SK-N-SH (cell line): ENCODE measurements around the gene SLC10A7.

Source experiments
- CTCF ChIP-seq: fragments of 200-600 bp; sonication (generic); IDR thresholded peaks from 2 replicates; pipeline ENCODE4 v1.6.1; 2017; ENCODE audit warnings: antibody characterized with exemption, mild to moderate bottlenecking, moderate library complexity
- EZH2phosphoT487 ChIP-seq: fragments of 200-600 bp; sonication (generic); IDR thresholded peaks from 2 replicates; pipeline ENCODE4 v1.6.1; 2017; ENCODE audit warnings: low read depth, mixed run types, mild to moderate bottlenecking, antibody characterized with exemption, moderate library complexity, borderline replicate concordance
- FOXJ3 ChIP-seq: sonication (generic); formaldehyde crosslinking; IDR thresholded peaks from 2 replicates; pipeline ENCODE4 v1.5.1; 2020; ENCODE audit warnings: mild to moderate bottlenecking, missing genetic modification reagents
- GABPA ChIP-seq: IDR thresholded peaks from 2 replicates; pipeline ENCODE4 v1.4.0; 2012; ENCODE audit warnings: low read depth, mild to moderate bottlenecking

GRCh38 chr4:146302822-146303221 is 218.9 kb downstream of the SLC10A7 start:
- TF ChIP-seq CTCF (no peak), GABPA (no peak), FOXJ3 (no peak), EZH2phosphoT487 (no peak)
